Thyroid gland (tissue), 4 donors: ENCODE data around the gene PCP2.

ENCODE experiments used
- POLR2A ChIP-seq, 2 donors: fragments of 450-650 bp; IDR thresholded peaks; one replicate each; pipeline ENCODE4 v1.6.1; 2017; ENCODE audit warnings: antibody characterized with exemption in 2 of 2, mild to moderate bottlenecking in 2 of 2, moderate library complexity in 1 of 2
- TF ChIP-seq, protein P1 (sequence below), 6 experiments: fragments of 200-600 bp in 3 of 6; fragments of 450-650 bp in 3 of 6; sonication (generic) in 3 of 6; IDR thresholded peaks; one replicate each; pipeline ENCODE4 v1.5.1; 2016 to 2019; ENCODE audit warnings: antibody characterized with exemption in 6 of 6, mild to moderate bottlenecking in 2 of 6, inconsistent platforms in 1 of 6, moderate library complexity in 1 of 6

DNA sequence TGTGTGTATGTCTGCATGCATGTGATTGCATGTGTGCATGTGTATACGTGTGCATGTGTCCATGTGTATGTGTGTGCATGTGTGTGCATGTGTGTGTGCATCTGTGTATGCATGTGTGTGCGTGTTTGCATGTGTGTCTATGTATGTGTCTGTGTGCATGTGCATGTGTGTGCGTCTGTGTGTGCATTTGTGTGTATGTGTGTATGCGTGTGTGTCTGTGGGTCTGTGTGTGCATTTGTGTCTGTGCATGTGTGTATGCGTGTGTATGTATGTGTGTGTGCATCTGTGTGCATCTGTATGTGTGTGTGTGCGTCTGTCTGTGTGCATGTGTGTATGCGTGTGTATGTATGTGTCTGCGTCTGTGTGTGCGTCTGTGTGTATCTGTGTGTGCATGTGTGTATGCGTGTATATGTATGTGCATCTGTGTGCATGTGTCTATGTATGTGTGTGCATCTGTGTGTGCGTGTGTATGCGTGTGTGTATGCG lies 6.4 kb upstream of the PCP2 start:
- TF ChIP-seq, protein P1, sequence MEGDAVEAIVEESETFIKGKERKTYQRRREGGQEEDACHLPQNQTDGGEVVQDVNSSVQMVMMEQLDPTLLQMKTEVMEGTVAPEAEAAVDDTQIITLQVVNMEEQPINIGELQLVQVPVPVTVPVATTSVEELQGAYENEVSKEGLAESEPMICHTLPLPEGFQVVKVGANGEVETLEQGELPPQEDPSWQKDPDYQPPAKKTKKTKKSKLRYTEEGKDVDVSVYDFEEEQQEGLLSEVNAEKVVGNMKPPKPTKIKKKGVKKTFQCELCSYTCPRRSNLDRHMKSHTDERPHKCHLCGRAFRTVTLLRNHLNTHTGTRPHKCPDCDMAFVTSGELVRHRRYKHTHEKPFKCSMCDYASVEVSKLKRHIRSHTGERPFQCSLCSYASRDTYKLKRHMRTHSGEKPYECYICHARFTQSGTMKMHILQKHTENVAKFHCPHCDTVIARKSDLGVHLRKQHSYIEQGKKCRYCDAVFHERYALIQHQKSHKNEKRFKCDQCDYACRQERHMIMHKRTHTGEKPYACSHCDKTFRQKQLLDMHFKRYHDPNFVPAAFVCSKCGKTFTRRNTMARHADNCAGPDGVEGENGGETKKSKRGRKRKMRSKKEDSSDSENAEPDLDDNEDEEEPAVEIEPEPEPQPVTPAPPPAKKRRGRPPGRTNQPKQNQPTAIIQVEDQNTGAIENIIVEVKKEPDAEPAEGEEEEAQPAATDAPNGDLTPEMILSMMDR (IDR thresholded peaks at IDR 0.05), result no peak
- TF ChIP-seq POLR2A (IDR thresholded peaks at IDR 0.05), result no peak
